GM21786 (cell line): Measurements from ENCODE around the gene ROR1.

Experiments
- ATAC-seq: cut with Tn5 transposase; IDR thresholded peaks from one replicate; pipeline ENCODE4 v1.9.1; 2021; ENCODE audit not compliant: unreplicated experiment

The ROR1 gene

DNA sequence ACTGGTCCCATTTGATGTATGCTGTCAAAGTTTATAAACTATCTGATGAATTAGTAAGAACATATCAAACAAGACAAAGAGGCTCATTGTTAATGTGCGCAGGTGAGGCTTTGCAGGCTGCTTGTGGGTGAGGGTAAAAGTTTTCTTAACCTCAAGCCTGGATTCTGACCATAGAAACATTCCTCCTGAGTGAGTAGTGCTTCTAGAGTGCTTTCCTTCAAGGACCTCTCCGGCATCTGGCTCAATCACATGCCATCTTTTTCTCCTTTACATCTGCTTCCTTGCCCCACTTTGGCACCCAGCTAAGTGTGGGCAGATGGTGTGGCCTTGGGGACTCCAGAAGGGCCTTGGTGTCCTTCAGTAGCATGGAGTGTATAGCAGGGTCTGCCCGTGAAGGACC is 104.0 kb downstream of the ROR1 start:
- ATAC-seq, result no peak

DNA sequence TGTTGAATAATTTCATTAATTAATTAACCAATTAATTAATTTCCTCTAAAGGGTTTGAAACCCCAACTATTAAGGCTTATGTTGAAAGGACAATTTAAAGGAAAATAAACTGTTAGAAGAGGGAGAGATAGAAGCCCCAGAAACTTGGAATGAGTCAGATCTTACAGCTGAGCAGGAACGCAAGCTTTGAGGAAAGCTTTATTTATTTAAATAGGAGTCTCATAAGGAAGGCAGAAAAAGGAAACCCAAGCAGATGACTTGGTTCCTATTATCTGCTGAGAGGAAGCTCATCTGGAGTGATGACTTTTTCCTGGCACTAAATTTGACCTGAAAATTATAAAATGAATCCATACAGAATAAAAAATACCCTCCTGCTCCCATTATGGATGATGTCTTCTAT is 105.1 kb downstream of the ROR1 start:
- ATAC-seq, result no peak

DNA sequence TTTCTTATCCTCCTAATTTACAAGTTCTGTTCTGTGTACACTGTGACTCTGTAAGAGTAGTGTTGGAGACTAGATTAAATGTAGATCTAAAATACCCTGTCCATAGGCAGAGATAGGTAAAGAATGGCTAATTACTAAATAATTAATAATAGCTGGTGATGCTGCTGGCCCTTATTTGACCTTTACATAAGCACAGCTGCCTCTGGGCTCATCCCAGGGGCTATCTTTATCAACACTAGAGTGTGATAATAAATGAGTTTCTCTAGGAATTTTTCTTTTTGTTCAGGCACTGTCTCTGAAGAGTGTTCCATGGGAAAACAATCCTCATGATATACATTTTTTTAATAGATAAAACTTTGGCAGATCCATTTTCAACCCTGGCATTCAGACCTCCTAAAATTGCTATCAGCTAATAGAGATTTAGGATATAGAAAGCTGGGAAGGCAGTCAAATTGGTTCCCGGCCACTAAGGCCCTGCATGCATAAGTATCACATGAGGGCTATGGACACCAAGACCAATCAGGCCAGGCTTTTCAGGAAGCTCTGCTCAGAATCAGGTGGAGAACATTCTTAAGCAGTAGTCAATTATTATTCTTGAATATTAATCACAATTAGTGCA is 107.2 kb downstream of the ROR1 start:
- ATAC-seq, result no peak

DNA sequence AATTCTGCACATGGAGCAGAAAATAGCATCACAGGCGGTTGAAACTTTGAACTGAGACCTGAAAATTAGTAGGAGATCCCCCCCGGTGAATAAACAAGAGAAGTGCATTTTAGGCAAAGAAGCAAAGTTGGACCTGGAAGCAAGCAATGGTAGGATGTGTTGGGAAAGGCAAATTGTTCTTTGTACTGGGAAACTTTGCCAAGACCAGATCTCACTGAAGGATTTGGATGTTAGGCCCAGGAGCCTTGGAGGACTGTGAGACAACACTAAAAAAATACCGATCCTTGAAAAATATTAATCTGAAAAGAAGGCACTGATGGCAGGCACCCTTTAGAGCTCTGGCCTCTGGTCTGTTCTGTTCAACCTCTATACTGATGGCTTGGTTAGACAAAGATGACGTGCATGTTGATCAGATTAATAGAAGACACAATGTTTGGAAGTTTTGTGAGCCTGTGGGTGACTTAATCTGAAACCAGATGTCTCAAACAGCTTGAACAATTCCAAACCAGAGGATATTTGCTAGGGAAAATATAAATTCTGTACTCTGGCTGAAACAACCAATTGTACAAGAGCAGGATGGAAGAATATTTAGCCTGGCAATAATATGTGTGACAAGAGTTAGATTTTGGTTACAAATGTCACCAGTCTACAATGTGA is 108.4 kb downstream of the ROR1 start:
- no peak for ATAC-seq

DNA sequence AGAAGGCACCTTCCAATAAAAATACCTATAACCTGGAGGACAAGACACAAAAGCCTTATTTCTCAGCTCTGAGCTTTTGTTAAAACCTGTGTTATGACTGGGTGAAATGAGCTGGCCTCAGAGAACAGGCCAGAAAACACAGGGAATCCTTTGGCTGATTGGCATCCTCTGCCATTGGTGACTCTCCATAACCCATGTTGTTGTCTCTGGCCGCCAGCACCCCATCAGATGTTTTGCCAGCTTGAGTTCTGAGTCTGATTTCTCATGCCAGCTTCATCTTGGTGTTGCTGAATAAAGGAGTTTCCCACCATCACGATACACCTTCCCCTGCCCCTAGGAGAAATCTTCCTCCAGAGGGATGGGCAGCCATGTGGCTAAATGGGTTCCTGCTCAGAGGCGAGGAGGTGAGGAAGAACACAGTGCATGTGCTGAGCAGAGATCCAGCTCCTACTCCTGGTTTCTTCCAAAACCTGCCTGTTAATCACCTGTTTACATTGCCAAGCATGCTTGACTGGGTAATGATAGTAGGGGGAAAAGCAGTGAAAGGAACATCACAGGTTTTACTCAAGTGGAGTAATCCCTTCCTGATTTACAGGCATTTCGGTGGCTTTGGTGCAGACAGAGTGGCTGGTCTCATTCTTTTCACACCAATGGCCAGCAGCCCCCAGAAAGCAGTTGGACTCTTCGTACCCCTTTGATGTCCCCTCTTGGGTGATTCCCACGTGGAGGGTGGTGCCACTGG is 109.8 kb downstream of the ROR1 start:
- no peak for ATAC-seq

DNA sequence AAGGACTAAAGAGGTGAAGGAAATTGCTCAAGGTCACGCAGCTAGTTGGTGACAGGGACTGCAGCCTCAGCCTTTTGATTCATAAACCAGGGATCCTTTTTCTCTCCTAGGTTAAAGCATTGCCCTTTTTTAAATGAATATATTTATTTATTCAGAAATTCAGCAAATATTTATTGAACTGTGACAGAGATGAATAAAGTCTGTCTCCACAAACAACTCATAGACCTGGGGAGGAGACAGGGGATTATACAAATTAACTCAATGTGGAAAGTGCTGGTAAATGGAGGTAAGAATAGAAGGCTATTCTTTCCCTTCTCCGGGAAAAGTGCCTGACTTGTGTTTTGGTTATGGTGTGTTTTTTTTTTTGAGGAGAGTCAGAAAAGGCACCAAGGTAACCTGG is 110.7 kb downstream of the ROR1 start:
- ATAC-seq, result no peak

DNA sequence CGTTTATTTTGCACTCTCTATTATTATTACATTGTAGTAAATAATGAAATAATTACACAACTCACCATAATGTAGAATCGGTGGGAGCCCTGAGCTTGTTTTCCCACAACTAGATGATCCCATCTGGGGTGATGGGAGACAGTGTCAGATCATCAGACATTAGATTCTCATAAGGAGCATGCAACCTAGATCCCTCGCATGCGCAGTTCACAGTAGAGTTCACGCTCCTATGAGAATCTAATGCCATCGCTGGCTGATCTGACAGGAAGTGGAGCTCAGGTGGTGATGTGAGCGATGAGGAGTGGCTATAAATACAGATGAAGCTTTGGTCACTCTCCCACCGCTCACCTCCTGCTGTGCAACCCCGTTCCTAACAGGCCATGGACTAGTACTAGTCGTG is 112.1 kb downstream of the ROR1 start:
- no peak for ATAC-seq

DNA sequence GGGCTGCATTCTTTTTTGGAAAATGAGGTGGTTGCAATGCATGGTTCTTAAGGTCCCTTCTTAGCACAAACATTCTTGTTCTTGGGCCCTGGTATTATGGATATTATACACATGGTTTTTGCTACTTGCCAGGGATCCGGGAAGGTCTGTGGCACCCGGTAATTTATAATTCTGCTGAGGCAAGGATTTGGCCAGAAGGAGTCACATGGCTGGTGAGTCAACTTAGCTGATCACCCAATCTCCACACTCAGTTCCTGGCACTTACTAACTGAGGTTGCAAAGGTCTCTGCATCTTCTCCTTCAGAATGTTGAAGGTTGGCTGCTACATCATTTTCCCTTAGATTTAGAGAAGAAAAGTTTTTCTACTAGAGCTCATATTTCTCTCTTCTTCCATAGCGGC is 112.5 kb downstream of the ROR1 start:
- no peak for ATAC-seq

DNA sequence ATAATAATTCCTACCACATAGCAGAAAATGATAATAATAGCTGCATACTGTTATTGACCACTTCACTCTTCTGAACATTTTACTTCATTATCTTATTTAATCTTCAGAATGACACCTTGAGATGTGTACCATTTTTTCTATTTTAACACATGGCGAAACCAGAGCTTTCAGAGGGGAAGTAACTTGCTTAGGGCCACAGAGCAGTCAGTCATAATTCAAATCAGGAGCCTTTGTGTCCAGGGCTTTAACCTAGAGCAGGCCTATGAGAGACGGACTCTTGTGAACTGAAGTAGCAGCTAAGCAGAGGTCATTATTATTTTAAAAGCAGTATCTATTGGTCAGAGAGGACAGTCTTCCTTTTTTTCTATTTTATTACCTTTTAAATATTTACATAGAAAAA is 114.0 kb downstream of the ROR1 start:
- ATAC-seq, result no peak

DNA sequence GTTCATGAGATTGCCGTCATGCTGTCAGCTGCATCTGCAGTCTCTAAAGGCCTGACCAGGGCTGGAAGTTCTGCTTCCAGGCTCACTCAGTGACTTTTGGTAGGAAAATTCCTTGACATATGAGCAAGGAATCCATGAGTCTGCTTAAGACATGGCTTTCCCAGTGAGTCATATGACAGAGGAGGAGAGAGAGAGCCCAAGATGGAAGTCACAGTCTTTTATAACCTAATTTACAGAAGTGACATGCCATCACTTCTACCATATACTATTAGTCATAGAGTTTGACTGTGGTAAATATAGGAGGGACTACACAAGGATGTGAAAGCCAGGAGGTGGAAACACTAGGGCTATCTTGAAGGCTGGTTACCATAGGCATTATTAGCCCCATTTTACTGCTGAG is 115.2 kb downstream of the ROR1 start:
- no peak for ATAC-seq

DNA sequence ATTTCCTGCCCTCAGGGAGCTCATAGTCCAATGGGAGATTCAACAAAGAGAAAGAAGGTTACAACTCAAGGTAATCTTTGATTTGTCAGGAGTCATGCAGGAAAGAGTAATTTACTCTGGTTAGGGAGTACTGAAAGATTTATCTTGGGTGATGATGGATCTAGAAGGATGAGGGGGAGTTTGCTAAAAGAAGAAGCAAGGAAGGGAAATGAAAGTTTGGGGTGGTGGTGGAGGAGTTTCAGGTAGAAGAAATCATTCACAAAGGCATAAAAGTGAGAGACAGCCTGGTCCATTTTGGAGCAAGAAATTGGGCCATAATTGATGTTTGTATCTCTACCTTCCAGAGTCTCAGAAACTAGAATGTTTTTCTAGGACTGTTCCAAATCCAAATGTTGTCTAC is 116.7 kb downstream of the ROR1 start:
- ATAC-seq, result no peak

DNA sequence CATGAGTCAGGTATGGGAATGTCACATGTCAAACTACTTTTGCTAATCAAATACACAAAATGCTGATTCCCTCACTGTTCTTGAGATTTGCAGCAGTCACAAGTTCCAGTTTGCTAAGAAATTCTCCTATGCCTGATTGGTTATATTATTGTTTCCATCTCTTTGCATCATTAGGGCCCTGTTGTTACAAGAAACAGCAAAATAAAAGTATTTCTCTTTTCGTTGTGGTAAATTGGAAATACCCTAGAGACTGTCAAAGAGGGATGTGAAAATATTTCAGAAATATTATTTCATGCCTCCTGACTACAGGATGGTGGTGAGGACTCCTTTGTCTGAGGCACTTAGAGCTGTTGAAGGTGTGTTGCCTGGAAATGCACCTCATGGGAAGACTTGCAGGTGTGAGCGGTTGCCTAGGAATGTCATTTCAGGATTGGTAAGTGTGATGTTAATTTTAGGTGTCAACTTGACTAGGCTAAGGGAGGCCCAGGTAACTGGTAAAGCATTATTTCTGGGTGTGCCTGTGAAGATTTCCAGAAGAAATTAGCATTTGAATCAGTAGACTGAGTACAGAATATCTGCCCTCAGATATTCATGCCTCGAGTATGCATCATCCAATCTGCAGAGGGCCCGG is 117.4 kb downstream of the ROR1 start:
- ATAC-seq, result no peak

DNA sequence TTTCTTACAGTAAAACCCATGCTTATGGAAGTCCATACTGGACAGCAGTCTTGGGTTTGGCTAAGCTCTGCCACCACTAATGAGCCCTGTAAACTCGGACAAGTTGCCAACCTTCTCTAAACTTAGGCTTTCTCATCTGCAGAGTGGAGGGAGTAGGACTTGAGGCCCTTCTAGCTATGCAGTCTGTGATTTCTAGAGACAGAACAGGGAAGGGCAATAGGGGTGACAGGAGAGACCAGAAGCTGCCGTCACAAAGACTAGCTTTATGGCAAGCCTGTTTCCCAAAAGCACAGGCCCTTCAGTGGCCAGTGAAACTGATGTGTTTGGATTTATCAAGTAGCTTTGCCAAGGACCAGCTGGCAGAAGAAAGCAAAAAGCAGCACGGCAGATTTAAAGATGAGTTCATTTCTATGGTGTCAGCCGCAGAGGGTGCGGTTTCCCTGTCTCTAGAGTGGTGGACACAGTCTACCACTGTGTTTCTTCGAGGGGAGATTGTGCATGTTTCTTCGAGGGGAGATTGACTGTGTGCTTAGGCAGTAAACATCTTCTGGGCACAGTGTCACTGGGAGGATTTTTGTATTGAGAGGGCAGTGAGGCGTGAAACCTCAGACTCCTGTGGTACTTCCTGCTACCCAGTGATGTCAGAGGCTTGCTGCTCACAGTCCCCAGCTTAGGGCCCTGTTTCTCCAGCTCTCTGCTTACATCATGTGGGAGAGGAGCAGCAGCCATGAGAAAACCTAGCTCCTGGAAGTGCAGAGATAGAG is 119.0 kb downstream of the ROR1 start:
- ATAC-seq, result peak; percentile 99

DNA sequence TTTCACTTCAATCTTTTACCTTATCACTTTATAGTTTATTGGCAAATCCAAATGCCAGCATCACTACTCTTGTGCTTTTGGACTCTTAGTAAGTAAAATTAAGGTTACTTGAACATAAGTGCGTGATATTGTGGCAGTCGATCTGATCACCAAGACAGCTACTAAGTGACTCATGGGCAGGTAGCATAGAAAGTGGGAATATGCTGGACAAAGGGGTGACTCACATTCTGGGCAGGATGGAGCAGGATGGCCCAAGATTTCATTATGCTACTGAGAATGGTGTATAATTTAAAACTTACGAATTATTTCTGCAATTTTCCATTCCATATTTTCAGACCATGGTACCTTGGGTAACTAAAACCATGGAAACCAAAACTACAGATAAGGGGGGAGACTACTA is 120.2 kb downstream of the ROR1 start:
- no peak for ATAC-seq

DNA sequence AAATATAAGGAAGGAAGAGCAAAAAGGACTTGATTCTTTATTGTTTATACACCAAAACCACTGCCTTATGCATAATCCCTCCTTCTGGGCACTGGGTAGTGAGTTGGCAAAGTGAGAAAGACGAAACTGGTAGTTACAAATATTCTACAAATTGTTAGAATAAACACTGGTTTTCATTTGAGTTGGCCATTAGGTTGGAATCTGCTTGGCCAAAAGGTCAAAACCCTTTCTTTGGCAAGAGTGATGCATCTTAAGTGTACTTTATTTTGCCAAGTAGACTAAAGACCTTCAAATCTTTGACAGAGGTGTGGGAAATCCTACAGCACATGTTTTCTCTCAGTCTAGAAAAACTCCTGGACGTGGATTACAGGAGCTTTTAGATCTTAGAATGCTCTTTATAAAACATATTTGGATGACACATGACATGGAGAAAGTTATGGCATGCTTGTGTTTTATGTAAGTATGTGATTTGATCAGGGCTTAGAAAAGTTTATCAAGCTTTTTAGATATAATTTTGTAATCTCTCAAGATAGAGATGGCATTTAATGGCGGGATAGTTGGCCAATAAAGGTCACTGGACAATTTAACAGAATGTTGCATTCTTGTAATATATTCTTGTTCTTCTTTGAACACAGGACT is 120.9 kb downstream of the ROR1 start:
- no peak for ATAC-seq

DNA sequence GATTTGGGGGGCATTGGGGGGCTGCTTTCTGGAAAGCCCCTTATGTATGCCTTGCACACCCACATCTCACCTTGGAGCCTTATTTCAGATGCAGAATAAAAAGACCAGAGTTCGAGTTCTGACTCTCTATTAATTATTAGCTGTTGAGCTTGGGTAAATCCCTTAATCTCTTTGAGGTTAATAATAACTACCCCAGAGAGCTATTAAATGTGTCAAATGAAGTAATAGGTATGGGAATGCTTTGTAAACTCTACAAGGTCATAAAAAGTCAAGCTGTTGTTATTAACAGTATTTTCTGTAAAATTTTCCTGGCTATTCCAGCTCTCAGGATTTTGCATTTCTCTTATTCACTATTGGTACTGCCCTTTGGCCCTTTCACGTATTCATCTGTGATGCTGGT is 122.9 kb downstream of the ROR1 start:
- ATAC-seq, result no peak

DNA sequence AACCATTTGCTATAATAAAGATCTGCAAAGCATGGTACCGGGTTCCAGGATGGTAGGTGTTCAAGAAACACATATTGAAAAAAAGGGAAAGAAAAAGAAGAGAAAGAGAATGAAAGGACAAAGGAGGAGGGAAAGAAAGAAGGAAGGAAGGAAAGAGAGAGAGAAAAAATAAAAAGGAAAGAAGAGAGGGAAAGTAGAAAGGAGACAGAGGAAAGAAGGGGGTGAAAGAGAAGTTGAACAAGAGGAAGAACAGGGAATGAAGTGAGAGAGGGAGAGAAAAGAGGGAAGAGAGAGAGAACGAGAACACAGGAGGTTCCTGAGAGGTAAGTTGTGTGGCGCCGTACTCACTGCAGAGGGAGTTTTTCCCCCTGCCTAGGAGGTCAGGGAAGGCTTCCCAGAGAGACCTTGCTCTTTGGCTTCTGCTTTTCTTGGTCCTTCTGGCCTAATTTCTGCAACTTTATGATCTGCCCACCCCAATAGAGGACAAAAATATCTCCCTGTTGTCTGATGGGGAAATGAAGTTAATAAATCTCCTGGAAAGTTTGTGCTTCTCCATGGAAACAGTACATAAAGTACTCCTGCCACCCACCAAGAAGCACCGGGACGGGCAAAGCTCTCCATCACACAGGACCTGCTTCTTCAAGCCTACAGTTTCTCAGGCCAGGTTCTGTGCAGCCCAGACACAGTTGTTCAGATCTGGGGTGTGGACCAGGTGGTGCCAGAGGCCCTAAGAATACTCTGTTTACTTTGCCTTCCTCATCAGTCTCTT is 124.8 kb downstream of the ROR1 start:
- ATAC-seq, result no peak

DNA sequence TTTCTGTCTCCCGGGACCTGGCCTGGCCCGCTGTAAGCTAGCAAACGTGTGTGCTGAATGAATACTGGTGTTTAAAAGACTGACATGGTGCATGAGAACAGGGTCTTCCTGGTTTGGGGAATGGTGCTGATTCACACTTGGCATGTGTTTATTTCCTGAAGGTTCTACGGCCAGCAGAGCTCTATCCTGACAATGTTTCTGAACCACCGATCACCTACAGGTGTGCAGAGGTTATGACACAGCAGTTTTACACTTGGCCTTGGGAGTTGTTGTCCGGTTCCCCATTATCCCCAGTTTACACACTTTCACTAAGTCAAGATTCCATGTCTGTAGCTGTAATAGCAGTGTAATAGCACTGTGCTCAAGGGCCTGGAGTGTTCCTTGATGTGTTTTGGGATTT is 127.3 kb downstream of the ROR1 start:
- no peak for ATAC-seq

DNA sequence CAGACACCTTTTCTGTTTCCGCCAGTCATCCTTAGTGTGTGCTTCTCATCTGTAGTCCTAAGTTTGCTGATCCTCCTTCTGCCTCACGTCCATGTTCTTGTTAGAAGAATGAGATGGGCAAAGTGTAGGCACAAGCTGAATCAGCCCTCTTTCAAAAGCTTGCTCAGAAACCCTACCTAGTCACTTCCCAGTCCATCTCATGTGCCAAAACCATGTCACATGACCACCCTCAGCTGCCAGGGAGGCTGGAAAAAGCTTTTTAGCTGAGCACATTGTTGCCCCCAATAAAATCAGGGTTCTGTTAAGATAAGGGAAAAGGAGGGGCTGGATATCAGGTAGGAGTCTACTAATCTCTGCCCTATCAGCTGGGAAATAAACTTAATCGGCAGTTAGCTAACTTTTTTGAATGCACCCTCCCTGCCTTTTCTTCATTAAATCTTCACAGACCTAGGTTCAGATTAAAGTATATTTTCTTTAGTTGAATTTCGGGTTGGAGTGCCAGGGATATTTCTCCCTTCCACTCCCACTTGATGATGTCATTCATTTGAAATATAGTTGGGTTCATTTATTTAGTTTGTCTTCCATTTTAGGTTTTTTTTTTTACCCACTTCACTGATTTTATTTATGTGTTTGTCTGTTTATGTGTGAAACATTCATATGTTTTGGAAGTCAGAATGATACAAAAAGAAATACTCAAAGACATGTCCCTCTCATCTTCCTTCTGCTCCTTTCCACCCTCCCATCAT is 129.2 kb downstream of the ROR1 start:
- ATAC-seq, result no peak
